ENCODE results near the gene NOP58. TPM values are rescaled to one million over a fixed set of nuclear protein-coding genes. Genes with fewer than 3 reads are reported as not detected.
"Not testable (repeated sequence)": the region's sequence is repeated elsewhere in the genome, so short reads cannot be mapped to it uniquely, and the experiment has no call there.

Gene NOP58
- polyA plus RNA-seq (2012; ENCODE audit: low read depth, missing spikeins) = 88.3 TPM

- peak; percentile 97 for FAIRE-seq
- peak; percentile 65 for DNase-seq (ENCODE audit: insufficient read length, low spot score)
Observed at GRCh38 chr2:202265467-202266277, at the start of gene NOP58. NOP58 (plus strand) TSS chr2:202265763; CDS start chr2:202265942, 179 bp downstream.

GRCh38 chr2:202221873-202222272 is 43.7 kb upstream of the NOP58 start:
- TF ChIP-seq SPI1 (IDR thresholded peaks at IDR 0.05; ENCODE audit: low read depth, low read length) (no peak), PAX5 (IDR thresholded peaks at IDR 0.05; ENCODE audit: insufficient read depth, low read length, severe bottlenecking) (no peak), POU2F2 (IDR thresholded peaks at IDR 0.05; ENCODE audit: low read depth, low read length) (no peak), POLR2AphosphoS5 (IDR thresholded peaks at IDR 0.05; ENCODE audit: low read depth, low read length) (no peak), POLR2A (IDR thresholded peaks at IDR 0.05; ENCODE audit: low read depth, low read length) (no peak), TAF1 (IDR thresholded peaks at IDR 0.05; ENCODE audit: low read depth, low read length) (no peak)
- DNase-seq (ENCODE audit: insufficient read length, low spot score) = no peak
- no peak for FAIRE-seq

More at GRCh38 chr2:202265467-202266277, at the start of gene NOP58:
- TF ChIP-seq POU2F2 (IDR thresholded peaks at IDR 0.05; ENCODE audit: low read depth, low read length) = peak; percentile 83; the same call in 1 of the 2 replicates
- TF ChIP-seq POLR2AphosphoS5 (IDR thresholded peaks at IDR 0.05; ENCODE audit: low read depth, low read length) = peak; percentile 99
- peak; percentile 97 for TF ChIP-seq TAF1 (IDR thresholded peaks at IDR 0.05; ENCODE audit: low read depth, low read length)
- TF ChIP-seq PAX5 (IDR thresholded peaks at IDR 0.05; ENCODE audit: insufficient read depth, low read length, severe bottlenecking) = no peak
- peak; percentile 98 for TF ChIP-seq POLR2A (IDR thresholded peaks at IDR 0.05; ENCODE audit: low read depth, low read length)

GRCh38 chr2:202237787-202238233 is 27.8 kb upstream of the NOP58 start:
- FAIRE-seq = no peak
- peak; percentile 23 for DNase-seq (ENCODE audit: insufficient read length, low spot score)
- TF ChIP-seq POLR2AphosphoS5 (IDR thresholded peaks at IDR 0.05; ENCODE audit: low read depth, low read length) (no peak), POLR2A (IDR thresholded peaks at IDR 0.05; ENCODE audit: low read depth, low read length) (no peak), TAF1 (IDR thresholded peaks at IDR 0.05; ENCODE audit: low read depth, low read length) (no peak), SPI1 (IDR thresholded peaks at IDR 0.05; ENCODE audit: low read depth, low read length) (no peak)

GRCh38 chr2:202238234-202239197 is 27.0 kb upstream of the NOP58 start, which contains the start of gene SUMO1:
SUMO1 (minus strand) TSS chr2:202238597; CDS start chr2:202238451, 146 bp downstream.
- 0 out of 2 replicates have a peak, but pooled peaks have one; percentile 12 for TF ChIP-seq POU2F2 (IDR thresholded peaks at IDR 0.05; ENCODE audit: low read depth, low read length)
- peak; percentile 79 for TF ChIP-seq POLR2AphosphoS5 (IDR thresholded peaks at IDR 0.05; ENCODE audit: low read depth, low read length)
- peak; percentile 36; the same call in 1 of the 2 replicates for TF ChIP-seq TAF1 (IDR thresholded peaks at IDR 0.05; ENCODE audit: low read depth, low read length)
- peak; percentile 61 for TF ChIP-seq SPI1 (IDR thresholded peaks at IDR 0.05; ENCODE audit: low read depth, low read length)
- peak; percentile 86 for TF ChIP-seq POLR2A (IDR thresholded peaks at IDR 0.05; ENCODE audit: low read depth, low read length)
- no peak for TF ChIP-seq PAX5 (IDR thresholded peaks at IDR 0.05; ENCODE audit: insufficient read depth, low read length, severe bottlenecking)
- DNase-seq (ENCODE audit: insufficient read length, low spot score) = peak; percentile 86
- peak; percentile 98 for FAIRE-seq

GRCh38 chr2:202247710-202248109 is 17.9 kb upstream of the NOP58 start:
- not testable (repeated sequence) for FAIRE-seq; DNase-seq (ENCODE audit: insufficient read length, low spot score)

GRCh38 chr2:202249521-202250253 is 15.9 kb upstream of the NOP58 start:
- DNase-seq (ENCODE audit: insufficient read length, low spot score) (no peak), FAIRE-seq (no peak)
- no peak for TF ChIP-seq SPI1 (IDR thresholded peaks at IDR 0.05; ENCODE audit: low read depth, low read length)
- no peak for TF ChIP-seq TAF1 (IDR thresholded peaks at IDR 0.05; ENCODE audit: low read depth, low read length)
- no peak for TF ChIP-seq POLR2A (IDR thresholded peaks at IDR 0.05; ENCODE audit: low read depth, low read length)
- no peak for TF ChIP-seq POU2F2 (IDR thresholded peaks at IDR 0.05; ENCODE audit: low read depth, low read length)
- no peak for TF ChIP-seq POLR2AphosphoS5 (IDR thresholded peaks at IDR 0.05; ENCODE audit: low read depth, low read length)
- TF ChIP-seq PAX5 (IDR thresholded peaks at IDR 0.05; ENCODE audit: insufficient read depth, low read length, severe bottlenecking) = no peak

GRCh38 chr2:202251494-202251893 is 14.1 kb upstream of the NOP58 start:
- DNase-seq (ENCODE audit: insufficient read length, low spot score) (no peak), FAIRE-seq (no peak)
- TF ChIP-seq TAF1 (IDR thresholded peaks at IDR 0.05; ENCODE audit: low read depth, low read length) (no peak), POLR2A (IDR thresholded peaks at IDR 0.05; ENCODE audit: low read depth, low read length) (no peak), POLR2AphosphoS5 (IDR thresholded peaks at IDR 0.05; ENCODE audit: low read depth, low read length) (no peak), POU2F2 (IDR thresholded peaks at IDR 0.05; ENCODE audit: low read depth, low read length) (no peak), SPI1 (IDR thresholded peaks at IDR 0.05; ENCODE audit: low read depth, low read length) (no peak), PAX5 (IDR thresholded peaks at IDR 0.05; ENCODE audit: insufficient read depth, low read length, severe bottlenecking) (no peak)

GRCh38 chr2:202261531-202261930 is 4.0 kb upstream of the NOP58 start:
- TF ChIP-seq POLR2A (IDR thresholded peaks at IDR 0.05; ENCODE audit: low read depth, low read length) = no peak
- no peak for TF ChIP-seq TAF1 (IDR thresholded peaks at IDR 0.05; ENCODE audit: low read depth, low read length)
- TF ChIP-seq PAX5 (IDR thresholded peaks at IDR 0.05; ENCODE audit: insufficient read depth, low read length, severe bottlenecking) = no peak
- no peak for TF ChIP-seq SPI1 (IDR thresholded peaks at IDR 0.05; ENCODE audit: low read depth, low read length)
- TF ChIP-seq POLR2AphosphoS5 (IDR thresholded peaks at IDR 0.05; ENCODE audit: low read depth, low read length) = no peak
- TF ChIP-seq POU2F2 (IDR thresholded peaks at IDR 0.05; ENCODE audit: low read depth, low read length) = no peak
- DNase-seq (ENCODE audit: insufficient read length, low spot score) (no peak), FAIRE-seq (no peak)

All from GM12891 (cell line).